Nephron (organoid): Measurements from ENCODE around the gene TPD52L2.
"Not testable (repeated sequence)": the region's sequence is repeated elsewhere in the genome, so short reads cannot be mapped to it uniquely, and the experiment has no call there.

Experiments used
- H3K27ac Mint-ChIP-seq, 3 experiments: 2 replicates each; pipeline ENCODE4 v1.8.0; 2020; ENCODE audit warnings: mixed read lengths in 3 of 3, mild to moderate bottlenecking in 2 of 3, moderate library complexity in 1 of 3
- H3K27me3 Mint-ChIP-seq: 2 replicates; pipeline ENCODE4 v1.8.0; 2021; ENCODE audit warnings: low read depth, mild to moderate bottlenecking, moderate library complexity, mixed read lengths
- H3K36me3 Mint-ChIP-seq: 2 replicates; pipeline ENCODE4 v1.8.0; 2020; ENCODE audit warnings: low read depth, mixed read lengths
- H3K4me1 Mint-ChIP-seq: 2 replicates; pipeline ENCODE4 v1.8.0; 2020; ENCODE audit warnings: mixed read lengths
- H3K4me3 Mint-ChIP-seq, 3 experiments: 2 replicates each; pipeline ENCODE4 v1.8.0; 2020; ENCODE audit warnings: mild to moderate bottlenecking in 3 of 3, mixed read lengths in 3 of 3, moderate library complexity in 2 of 3
- H3K9me3 Mint-ChIP-seq: 2 replicates; pipeline ENCODE4 v1.8.0; 2020; ENCODE audit warnings: mixed read lengths
- CTCF ChIP-seq, 3 experiments: fragments of 200-600 bp; sonication (generic); IDR thresholded peaks; one replicate each; pipeline ENCODE4 v1.5.0; 2021; ENCODE audit warnings: antibody characterized with exemption in 3 of 3; ENCODE audit not compliant: unreplicated experiment in 3 of 3

The TPD52L2 gene

GRCh38 chr20:63903796-63904561, 38.9 kb downstream of the TPD52L2 start:
- Mint-ChIP-seq H3K9me3 (no peaks in the 10 kb centered on the region), H3K27ac (no peak overlapping the region), H3K4me1 (peaks cover 21% of the 10 kb centered on the region), H3K36me3 (no peaks in the 10 kb centered on the region), H3K4me3 (no peak overlapping the region), H3K27me3 (no peaks in the 10 kb centered on the region)
- no peak for TF ChIP-seq CTCF (IDR thresholded peaks at IDR 0.05; ENCODE audit: unreplicated experiment in 3 of 3)

- peak overlapping the region in 1 of 3 experiments; percentile 11 for H3K27ac Mint-ChIP-seq
- peaks cover 4% of the 10 kb centered on the region for H3K36me3 Mint-ChIP-seq
- H3K4me1 Mint-ChIP-seq, result peaks cover 30% of the 10 kb centered on the region
- TF ChIP-seq CTCF (IDR thresholded peaks at IDR 0.05; ENCODE audit: unreplicated experiment in 3 of 3), result no peak
- H3K9me3 Mint-ChIP-seq, result no peaks in the 10 kb centered on the region
- H3K4me3 Mint-ChIP-seq, result no peak overlapping the region
- H3K27me3 Mint-ChIP-seq, result no peaks in the 10 kb centered on the region
Observed at GRCh38 chr20:63908008-63908682, 43.1 kb downstream of the TPD52L2 start.

- H3K27ac Mint-ChIP-seq, result peak overlapping the region in 1 of 3 experiments; percentile 33
- peaks cover 18% of the 10 kb centered on the region for H3K36me3 Mint-ChIP-seq
- no peak for TF ChIP-seq CTCF (IDR thresholded peaks at IDR 0.05; ENCODE audit: unreplicated experiment in 3 of 3)
- no peaks in the 10 kb centered on the region for H3K27me3 Mint-ChIP-seq
- peaks cover 4% of the 10 kb centered on the region for H3K9me3 Mint-ChIP-seq
- H3K4me3 Mint-ChIP-seq, result no peak overlapping the region
- peaks cover 26% of the 10 kb centered on the region for H3K4me1 Mint-ChIP-seq
Observed at GRCh38 chr20:63911176-63911575, 46.1 kb downstream of the TPD52L2 start.

GRCh38 chr20:63913768-63914167, 48.7 kb downstream of the TPD52L2 start:
- H3K9me3 Mint-ChIP-seq, result peaks cover 4% of the 10 kb centered on the region
- H3K27me3 Mint-ChIP-seq, result no peaks in the 10 kb centered on the region
- peaks cover 20% of the 10 kb centered on the region for H3K4me1 Mint-ChIP-seq
- TF ChIP-seq CTCF (IDR thresholded peaks at IDR 0.05; ENCODE audit: unreplicated experiment in 3 of 3), result no peak
- H3K27ac Mint-ChIP-seq, result no peak overlapping the region
- H3K36me3 Mint-ChIP-seq, result peaks cover 30% of the 10 kb centered on the region
- H3K4me3 Mint-ChIP-seq, result no peak overlapping the region

GRCh38 chr20:63915471-63915870, 50.4 kb downstream of the TPD52L2 start:
- TF ChIP-seq CTCF (IDR thresholded peaks at IDR 0.05; ENCODE audit: unreplicated experiment in 3 of 3), result no peak
- Mint-ChIP-seq H3K36me3 (peaks cover 25% of the 10 kb centered on the region), H3K27ac (no peak overlapping the region), H3K27me3 (no peaks in the 10 kb centered on the region), H3K4me1 (peaks cover 15% of the 10 kb centered on the region), H3K4me3 (no peak overlapping the region), H3K9me3 (peaks cover 4% of the 10 kb centered on the region)

GRCh38 chr20:63916371-63916939, 51.4 kb downstream of the TPD52L2 start:
- not testable (repeated sequence) for H3K4me1 Mint-ChIP-seq, H3K4me3 Mint-ChIP-seq, H3K9me3 Mint-ChIP-seq, H3K27me3 Mint-ChIP-seq, H3K27ac Mint-ChIP-seq
- peaks cover 25% of the 10 kb centered on the region for H3K36me3 Mint-ChIP-seq
